ENCODE results near the gene DPM1.

DPM1 gene

GRCh38 chr20:50957798-50958614 is at the start of gene DPM1:
Gene DPM1, minus strand, starts transcription at chr20:50958532. Its CDS starts 9 bp downstream, at chr20:50958523.
- Histone ChIP-seq H3K36me3 (peaks cover 22% of the 10 kb centered on the region), H3K27me3 (no peaks in the 10 kb centered on the region), H3K4me3 (ENCODE audit: low read depth in 1 of 2, low read length in 1 of 2) (peak within 1 kb of the TSS; percentile 84 to 93), H3K4me1 (ENCODE audit: control insufficient read depth in 1 of 2, insufficient read depth in 1 of 2, low read depth in 1 of 2, low read length in 1 of 2) (peaks cover 23 to 31% of the 10 kb centered on the region in 2 experiments), H3K27ac (peak within 1 kb of the TSS; percentile 95), H3K9me3 (no peaks in the 10 kb centered on the region)
- no peak for TF ChIP-seq CTCF (IDR thresholded peaks at IDR 0.05)

- TF ChIP-seq CTCF (IDR thresholded peaks at IDR 0.05), result no peak
Measured at GRCh38 chr20:51005214-51005613, 46.9 kb upstream of the DPM1 start.

GRCh38 chr20:51004781-51005180 is 46.4 kb upstream of the DPM1 start:
- peaks cover 32% of the 10 kb centered on the region for H3K27me3 ChIP-seq
- no peaks in the 10 kb centered on the region for H3K4me1 ChIP-seq (ENCODE audit: control insufficient read depth in 1 of 2, insufficient read depth in 1 of 2, low read depth in 1 of 2, low read length in 1 of 2)
- TF ChIP-seq CTCF (IDR thresholded peaks at IDR 0.05), result no peak
- no peaks in the 10 kb centered on the region for H3K36me3 ChIP-seq
- no peak overlapping the region for H3K27ac ChIP-seq
- H3K9me3 ChIP-seq, result no peaks in the 10 kb centered on the region
- no peak overlapping the region for H3K4me3 ChIP-seq (ENCODE audit: low read depth in 1 of 2, low read length in 1 of 2)

More at GRCh38 chr20:51005214-51005613, 46.9 kb upstream of the DPM1 start:
- H3K4me3 ChIP-seq (ENCODE audit: low read depth in 1 of 2, low read length in 1 of 2), result no peak overlapping the region
- no peak overlapping the region for H3K27ac ChIP-seq
- no peaks in the 10 kb centered on the region for H3K36me3 ChIP-seq
- no peaks in the 10 kb centered on the region for H3K9me3 ChIP-seq
- peaks cover 32% of the 10 kb centered on the region for H3K27me3 ChIP-seq
- H3K4me1 ChIP-seq (ENCODE audit: control insufficient read depth in 1 of 2, insufficient read depth in 1 of 2, low read depth in 1 of 2, low read length in 1 of 2), result no peaks in the 10 kb centered on the region

GRCh38 chr20:51004305-51004727 is 46.0 kb upstream of the DPM1 start:
- TF ChIP-seq CTCF (IDR thresholded peaks at IDR 0.05), result no peak
- Histone ChIP-seq H3K4me3 (ENCODE audit: low read depth in 1 of 2, low read length in 1 of 2) (no peak overlapping the region), H3K9me3 (no peaks in the 10 kb centered on the region), H3K4me1 (ENCODE audit: control insufficient read depth in 1 of 2, insufficient read depth in 1 of 2, low read depth in 1 of 2, low read length in 1 of 2) (no peaks in the 10 kb centered on the region), H3K27me3 (peaks cover 28% of the 10 kb centered on the region), H3K36me3 (no peaks in the 10 kb centered on the region), H3K27ac (no peak overlapping the region)

GRCh38 chr20:51003753-51004152 is 45.4 kb upstream of the DPM1 start:
- H3K36me3 ChIP-seq, result no peaks in the 10 kb centered on the region
- H3K9me3 ChIP-seq, result no peaks in the 10 kb centered on the region
- no peaks in the 10 kb centered on the region for H3K4me1 ChIP-seq (ENCODE audit: control insufficient read depth in 1 of 2, insufficient read depth in 1 of 2, low read depth in 1 of 2, low read length in 1 of 2)
- no peak overlapping the region for H3K27ac ChIP-seq
- no peak overlapping the region for H3K4me3 ChIP-seq (ENCODE audit: low read depth in 1 of 2, low read length in 1 of 2)
- H3K27me3 ChIP-seq, result peaks cover 26% of the 10 kb centered on the region
- TF ChIP-seq CTCF (IDR thresholded peaks at IDR 0.05), result no peak

All from neutrophil (primary cell).